ENCODE results near the gene TRPV2. TPM values are rescaled to one million over a fixed set of nuclear protein-coding genes. Genes with fewer than 3 reads are reported as not detected.

TRPV2 gene
- total RNA-seq, 4 donors from 2014 or later, result 7.8 to 66.1 (median 17.0) TPM

DNA sequence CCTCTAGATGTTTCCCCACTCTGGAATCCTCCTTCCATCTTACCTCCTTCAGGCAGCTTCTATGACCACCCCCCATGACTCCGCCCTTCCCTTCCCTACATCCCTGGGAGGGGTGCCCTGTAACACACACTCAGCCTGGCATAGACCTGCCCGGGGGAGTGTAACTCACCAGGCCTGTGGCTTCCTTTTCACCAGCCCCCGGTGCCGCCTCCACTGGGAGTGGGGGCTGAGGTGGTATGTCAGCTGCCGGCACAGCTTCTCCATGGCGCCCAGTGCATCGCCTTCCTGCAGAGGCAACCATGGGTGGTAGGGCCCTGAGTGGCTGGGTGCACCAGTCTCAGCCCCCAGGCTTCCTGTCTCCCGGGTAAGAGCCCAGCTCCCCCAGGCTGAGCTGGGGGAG, 32.3 kb downstream of the TRPV2 start:
- TF ChIP-seq, protein P1, sequence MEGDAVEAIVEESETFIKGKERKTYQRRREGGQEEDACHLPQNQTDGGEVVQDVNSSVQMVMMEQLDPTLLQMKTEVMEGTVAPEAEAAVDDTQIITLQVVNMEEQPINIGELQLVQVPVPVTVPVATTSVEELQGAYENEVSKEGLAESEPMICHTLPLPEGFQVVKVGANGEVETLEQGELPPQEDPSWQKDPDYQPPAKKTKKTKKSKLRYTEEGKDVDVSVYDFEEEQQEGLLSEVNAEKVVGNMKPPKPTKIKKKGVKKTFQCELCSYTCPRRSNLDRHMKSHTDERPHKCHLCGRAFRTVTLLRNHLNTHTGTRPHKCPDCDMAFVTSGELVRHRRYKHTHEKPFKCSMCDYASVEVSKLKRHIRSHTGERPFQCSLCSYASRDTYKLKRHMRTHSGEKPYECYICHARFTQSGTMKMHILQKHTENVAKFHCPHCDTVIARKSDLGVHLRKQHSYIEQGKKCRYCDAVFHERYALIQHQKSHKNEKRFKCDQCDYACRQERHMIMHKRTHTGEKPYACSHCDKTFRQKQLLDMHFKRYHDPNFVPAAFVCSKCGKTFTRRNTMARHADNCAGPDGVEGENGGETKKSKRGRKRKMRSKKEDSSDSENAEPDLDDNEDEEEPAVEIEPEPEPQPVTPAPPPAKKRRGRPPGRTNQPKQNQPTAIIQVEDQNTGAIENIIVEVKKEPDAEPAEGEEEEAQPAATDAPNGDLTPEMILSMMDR (IDR thresholded peaks at IDR 0.05; ENCODE audit: low read depth), result no peak

- TF ChIP-seq, protein P1 (IDR thresholded peaks at IDR 0.05; ENCODE audit: low read depth), result no peak
Measured at GRCh38 chr17:16448490-16448889, 33.1 kb downstream of the TRPV2 start.

DNA sequence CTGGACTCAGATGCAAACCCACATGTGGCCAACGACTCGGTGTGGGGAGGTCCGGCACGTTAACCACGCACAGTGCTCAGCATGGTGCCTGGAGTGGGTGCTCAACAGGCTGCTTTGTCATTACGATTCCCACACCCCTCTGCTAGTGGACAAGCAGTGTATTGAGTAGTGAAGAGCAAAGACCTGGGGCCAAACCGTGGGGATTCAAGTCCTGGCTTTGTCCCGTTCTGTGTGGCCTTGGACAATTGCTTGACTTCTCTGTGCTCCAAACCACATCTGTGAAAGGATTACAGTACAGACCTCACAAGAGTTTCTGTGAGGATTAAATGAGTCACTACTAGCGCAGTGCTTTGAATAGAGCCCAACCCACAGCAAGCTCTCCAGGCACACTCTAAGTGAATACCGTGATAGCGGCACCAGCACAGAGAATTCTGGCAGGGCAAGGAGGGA, 33.8 kb downstream of the TRPV2 start:
- TF ChIP-seq, protein P1 (IDR thresholded peaks at IDR 0.05; ENCODE audit: low read depth), result no peak

DNA sequence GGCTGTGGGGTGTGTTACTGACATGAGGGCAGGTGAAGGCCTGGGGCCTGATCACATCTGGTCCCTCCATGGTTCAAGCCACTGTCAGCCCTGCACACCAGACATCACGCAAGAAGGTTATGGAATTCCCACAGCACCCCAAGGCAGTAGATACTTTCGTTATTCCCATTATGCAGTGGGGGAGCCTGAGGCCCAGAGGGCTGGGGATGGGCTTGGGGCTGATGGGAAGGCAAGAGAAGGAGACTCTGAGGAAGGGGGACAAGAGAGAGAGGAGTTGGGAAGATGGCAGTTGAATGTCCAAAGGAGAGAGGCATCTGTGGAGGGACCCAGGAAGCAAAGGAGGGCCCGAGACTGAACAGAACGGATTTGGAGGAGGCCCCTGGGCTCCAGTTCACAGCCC, 34.7 kb downstream of the TRPV2 start:
- TF ChIP-seq, protein P1 (IDR thresholded peaks at IDR 0.05; ENCODE audit: low read depth), result no peak

GRCh38 chr17:16453493-16453851, 38.1 kb downstream of the TRPV2 start:
- TF ChIP-seq, protein P1 (IDR thresholded peaks at IDR 0.05; ENCODE audit: low read depth), result no peak

DNA sequence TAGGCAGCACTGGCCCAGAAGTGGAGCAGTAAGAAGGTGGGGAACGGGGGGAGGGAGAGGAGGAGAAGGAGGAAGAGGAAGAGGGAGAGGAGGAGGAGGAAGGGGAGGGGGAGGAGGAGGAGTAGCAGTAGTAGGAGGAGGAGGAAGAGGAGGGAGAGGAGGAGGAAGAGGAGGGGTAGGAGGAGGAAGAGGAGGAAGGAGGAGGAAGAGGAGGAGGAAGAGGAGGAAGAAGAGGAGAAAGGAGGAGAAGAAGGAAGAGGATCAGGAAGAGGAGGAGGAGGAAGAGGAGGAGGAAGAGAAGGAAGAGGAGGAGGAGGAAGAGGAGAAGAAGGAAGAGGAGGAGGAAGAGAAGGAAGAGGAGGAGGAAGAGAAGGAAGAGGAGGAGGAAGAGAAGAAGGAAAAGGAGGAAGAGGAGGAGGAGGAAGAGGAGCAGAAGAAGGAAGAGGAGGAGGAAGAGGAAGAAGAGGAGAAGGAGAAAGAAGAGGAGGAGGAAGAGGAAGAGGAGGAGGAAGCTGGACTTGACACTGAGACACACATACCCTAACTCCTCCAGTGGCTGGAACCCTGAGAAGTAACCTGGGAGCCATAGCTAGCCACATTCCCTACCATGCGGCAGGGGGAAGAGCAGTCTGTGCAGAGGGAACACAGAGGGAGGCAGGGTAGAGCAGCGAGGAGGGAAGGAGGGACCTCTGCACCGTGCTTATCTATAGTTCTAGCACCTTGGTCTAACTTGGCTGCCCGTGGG, 40.8 kb downstream of the TRPV2 start:
- TF ChIP-seq, protein P1 (IDR thresholded peaks at IDR 0.05; ENCODE audit: low read depth), result no peak

GRCh38 chr17:16456742-16457316, 41.5 kb downstream of the TRPV2 start:
- TF ChIP-seq, protein P1 (IDR thresholded peaks at IDR 0.05; ENCODE audit: low read depth), result no peak
